Measurements from ENCODE around the gene MXD1. TPM values are rescaled to one million over a fixed set of nuclear protein-coding genes. Genes with fewer than 3 reads are reported as not detected.
A peak's percentile ranks its signal among the peaks of the same experiment; 100 is the strongest.

Gene MXD1
- total RNA-seq, 2 donors from 2014 or later, result 0.73 to 5.5 TPM

DNA sequence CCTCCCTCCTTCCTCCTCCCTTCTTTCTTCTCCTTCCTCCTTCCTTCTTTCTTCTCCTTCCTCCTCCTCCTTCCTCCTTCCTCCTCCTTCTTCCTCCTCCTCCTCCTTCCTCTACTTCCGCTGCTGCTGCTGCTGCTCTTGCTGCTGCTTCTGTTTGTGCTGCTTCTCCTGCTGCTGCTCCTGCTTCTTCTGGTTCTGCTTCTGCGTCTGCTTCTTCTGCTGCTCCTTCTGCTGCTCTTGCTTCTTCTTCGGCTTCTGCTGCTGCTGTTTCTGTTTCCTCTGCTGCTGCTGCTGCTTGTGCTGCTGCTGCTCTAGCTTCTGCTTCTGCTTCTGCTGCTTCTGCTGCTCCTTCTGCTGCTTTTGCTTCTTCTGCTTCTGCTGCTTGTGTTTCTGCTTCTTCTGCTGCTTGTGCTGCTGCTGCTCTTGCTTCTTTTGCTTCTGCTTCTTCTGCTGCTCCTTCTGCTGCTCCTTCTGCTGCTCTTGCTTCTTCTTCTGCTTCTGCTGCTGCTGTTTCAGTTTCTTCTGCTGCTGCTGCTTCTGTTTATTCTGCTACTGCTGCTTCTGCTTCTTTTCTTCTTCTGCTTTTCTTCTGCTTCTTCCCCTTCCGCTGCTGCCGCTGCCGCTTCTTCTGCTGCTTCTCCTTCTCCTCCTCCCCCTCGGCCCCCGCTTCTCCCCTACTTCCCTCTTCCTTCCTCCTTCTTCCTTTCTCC is 12.5 kb upstream of the MXD1 start:
- no peak for DNase-seq
- no peak overlapping the region for H3K4me3 ChIP-seq (ENCODE audit: low read length)
- H3K27ac ChIP-seq (ENCODE audit: low read depth, low read length), result no peak overlapping the region
- TF ChIP-seq, protein P1, sequence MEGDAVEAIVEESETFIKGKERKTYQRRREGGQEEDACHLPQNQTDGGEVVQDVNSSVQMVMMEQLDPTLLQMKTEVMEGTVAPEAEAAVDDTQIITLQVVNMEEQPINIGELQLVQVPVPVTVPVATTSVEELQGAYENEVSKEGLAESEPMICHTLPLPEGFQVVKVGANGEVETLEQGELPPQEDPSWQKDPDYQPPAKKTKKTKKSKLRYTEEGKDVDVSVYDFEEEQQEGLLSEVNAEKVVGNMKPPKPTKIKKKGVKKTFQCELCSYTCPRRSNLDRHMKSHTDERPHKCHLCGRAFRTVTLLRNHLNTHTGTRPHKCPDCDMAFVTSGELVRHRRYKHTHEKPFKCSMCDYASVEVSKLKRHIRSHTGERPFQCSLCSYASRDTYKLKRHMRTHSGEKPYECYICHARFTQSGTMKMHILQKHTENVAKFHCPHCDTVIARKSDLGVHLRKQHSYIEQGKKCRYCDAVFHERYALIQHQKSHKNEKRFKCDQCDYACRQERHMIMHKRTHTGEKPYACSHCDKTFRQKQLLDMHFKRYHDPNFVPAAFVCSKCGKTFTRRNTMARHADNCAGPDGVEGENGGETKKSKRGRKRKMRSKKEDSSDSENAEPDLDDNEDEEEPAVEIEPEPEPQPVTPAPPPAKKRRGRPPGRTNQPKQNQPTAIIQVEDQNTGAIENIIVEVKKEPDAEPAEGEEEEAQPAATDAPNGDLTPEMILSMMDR (conservative IDR thresholded peaks at IDR 0.05), result no peak
- no peaks in the 10 kb centered on the region for H3K9me3 ChIP-seq (ENCODE audit: control insufficient read depth, low read length)
- no peaks in the 10 kb centered on the region for H3K4me1 Mint-ChIP-seq
- no peak overlapping the region for H3K4me3 Mint-ChIP-seq
- no peaks in the 10 kb centered on the region for H3K27me3 ChIP-seq (ENCODE audit: control insufficient read depth, insufficient read depth, low read length, poor library complexity, severe bottlenecking)
- peaks cover 77% of the 10 kb centered on the region for H3K36me3 ChIP-seq (ENCODE audit: control insufficient read depth, insufficient read depth, low read length)
- no peaks in the 10 kb centered on the region for H3K4me1 ChIP-seq (ENCODE audit: control insufficient read depth, insufficient read depth, low read length)
- no peak overlapping the region for H3K27ac Mint-ChIP-seq
- no peak overlapping the region for H3K9ac ChIP-seq (ENCODE audit: extremely low read depth, low read length, poor library complexity, severe bottlenecking)
- H3K36me3 Mint-ChIP-seq (ENCODE audit: low read depth), result peaks cover 60% of the 10 kb centered on the region
- 94 to 95% methylated on average over 5 to 8 of the region's 8 CpGs for WGBS, 2 experiments (ENCODE audit: insufficient coverage in 1 of 2, insufficient read length in 1 of 2)
- no peaks in the 10 kb centered on the region for H3K9me3 Mint-ChIP-seq
- no peaks in the 10 kb centered on the region for H3K27me3 Mint-ChIP-seq (ENCODE audit: insufficient read depth)

GRCh38 chr2:69907216-69907615 is 7.7 kb upstream of the MXD1 start:
- Histone ChIP-seq H3K4me3 (ENCODE audit: low read length) (no peak overlapping the region), H3K27me3 (ENCODE audit: control insufficient read depth, insufficient read depth, low read length, poor library complexity, severe bottlenecking) (no peaks in the 10 kb centered on the region), H3K9me3 (ENCODE audit: control insufficient read depth, low read length) (no peaks in the 10 kb centered on the region), H3K36me3 (ENCODE audit: control insufficient read depth, insufficient read depth, low read length) (peaks cover 71% of the 10 kb centered on the region), H3K9ac (ENCODE audit: extremely low read depth, low read length, poor library complexity, severe bottlenecking) (no peak overlapping the region), H3K27ac (ENCODE audit: low read depth, low read length) (no peak overlapping the region), H3K4me1 (ENCODE audit: control insufficient read depth, insufficient read depth, low read length) (no peaks in the 10 kb centered on the region)
- Mint-ChIP-seq H3K4me3 (no peak overlapping the region), H3K36me3 (ENCODE audit: low read depth) (peaks cover 34% of the 10 kb centered on the region), H3K27me3 (ENCODE audit: insufficient read depth) (no peaks in the 10 kb centered on the region), H3K9me3 (no peaks in the 10 kb centered on the region), H3K4me1 (no peaks in the 10 kb centered on the region), H3K27ac (no peak overlapping the region)
- TF ChIP-seq, protein P1 (conservative IDR thresholded peaks at IDR 0.05), result no peak
- no peak for DNase-seq

GRCh38 chr2:69911985-69912563 is 2.8 kb upstream of the MXD1 start:
- H3K9me3 ChIP-seq (ENCODE audit: control insufficient read depth, low read length), result no peaks in the 10 kb centered on the region
- H3K27me3 Mint-ChIP-seq (ENCODE audit: insufficient read depth), result no peaks in the 10 kb centered on the region
- H3K27ac ChIP-seq (ENCODE audit: low read depth, low read length), result no peak overlapping the region
- TF ChIP-seq, protein P1 (conservative IDR thresholded peaks at IDR 0.05), result peak; percentile 87
- H3K36me3 Mint-ChIP-seq (ENCODE audit: low read depth), result peaks cover 16% of the 10 kb centered on the region
- H3K9ac ChIP-seq (ENCODE audit: extremely low read depth, low read length, poor library complexity, severe bottlenecking), result no peak overlapping the region
- WGBS, 2 experiments (ENCODE audit: insufficient coverage in 1 of 2, insufficient read length in 1 of 2), result 50% methylated on average over 2 of the region's 2 CpGs; no CpG with 5 or more reads in 1 of the 2 experiments
- H3K4me3 Mint-ChIP-seq, result no peak overlapping the region
- DNase-seq, result no peak
- H3K4me1 ChIP-seq (ENCODE audit: control insufficient read depth, insufficient read depth, low read length), result no peaks in the 10 kb centered on the region
- no peaks in the 10 kb centered on the region for H3K4me1 Mint-ChIP-seq
- H3K4me3 ChIP-seq (ENCODE audit: low read length), result no peak overlapping the region
- H3K27me3 ChIP-seq (ENCODE audit: control insufficient read depth, insufficient read depth, low read length, poor library complexity, severe bottlenecking), result peaks cover 9% of the 10 kb centered on the region
- no peak overlapping the region for H3K27ac Mint-ChIP-seq
- peaks cover 39% of the 10 kb centered on the region for H3K36me3 ChIP-seq (ENCODE audit: control insufficient read depth, insufficient read depth, low read length)
- H3K9me3 Mint-ChIP-seq, result no peaks in the 10 kb centered on the region
